Epithelial cell of proximal tubule (primary cell): Measurements from ENCODE around the gene TTC28. TPM values are rescaled to one million over a fixed set of nuclear protein-coding genes. Genes with fewer than 3 reads are reported as not detected.

ENCODE experiments used
- DNase-seq: peaks from one replicate; pipeline ENCODE4 v3.0.0-alpha.2; 2011; ENCODE audit warnings: low read depth
- H3K4me3 ChIP-seq: 2 replicates; pipeline ENCODE4 v1.5.1; 2011; ENCODE audit warnings: low read depth, mild to moderate bottlenecking, low read length
- CTCF ChIP-seq: conservative IDR thresholded peaks from 2 replicates; pipeline ENCODE4 v1.5.1; 2012; ENCODE audit warnings: low read depth, mild to moderate bottlenecking, low read length
- total RNA-seq: library from RNA; depleted of rRNA; stranded (reverse); fragments of >200 nt; gene quantifications from 2 replicates; pipeline ENCODE4 v1.2.3, GENCODE V29; 2015

Gene TTC28
- total RNA-seq, 1 donor from 2014 or later: 3.7 TPM

- H3K4me3 ChIP-seq: no peak overlapping the region
- no peak for TF ChIP-seq CTCF
- DNase-seq: no peak
Observed at GRCh38 chr22:28637225-28637624, 42.4 kb downstream of the TTC28 start.

- no peak overlapping the region for H3K4me3 ChIP-seq
- no peak for DNase-seq
- TF ChIP-seq CTCF: no peak
Observed at GRCh38 chr22:28630177-28630574, 49.5 kb downstream of the TTC28 start.

- TF ChIP-seq CTCF: no peak
- no peak overlapping the region for H3K4me3 ChIP-seq
- no peak for DNase-seq
Observed at GRCh38 chr22:28629420-28630176, 50.0 kb downstream of the TTC28 start.

DNA sequence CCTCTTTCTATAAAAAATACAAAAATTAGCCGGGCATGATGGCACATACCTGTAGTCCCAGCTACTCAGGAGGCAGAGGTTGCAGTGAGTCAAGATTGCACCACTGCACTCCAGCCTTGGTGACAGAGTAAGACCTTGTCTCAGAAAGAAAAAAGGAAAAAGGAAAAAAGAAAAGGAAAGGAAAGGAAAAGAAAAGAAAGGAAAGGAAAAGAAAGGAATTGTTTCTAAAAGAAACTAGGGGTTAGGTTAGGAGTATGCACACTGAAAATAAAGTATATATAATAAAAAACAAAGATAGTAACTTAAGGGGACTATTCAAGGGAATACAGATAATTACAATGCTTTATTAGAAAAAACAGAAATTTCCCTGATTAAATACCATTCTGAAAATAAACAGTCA lies 50.9 kb downstream of the TTC28 start:
- no peak overlapping the region for H3K4me3 ChIP-seq
- no peak for TF ChIP-seq CTCF
- no peak for DNase-seq

- no peak overlapping the region for H3K4me3 ChIP-seq
- no peak for DNase-seq
- no peak for TF ChIP-seq CTCF
Observed at GRCh38 chr22:28627791-28628190, 51.8 kb downstream of the TTC28 start.

- TF ChIP-seq CTCF: no peak
Observed at GRCh38 chr22:28620244-28620922, 59.3 kb downstream of the TTC28 start.

More at GRCh38 chr22:28620244-28620922, 59.3 kb downstream of the TTC28 start:
- no peak for DNase-seq
- no peak overlapping the region for H3K4me3 ChIP-seq
